HG03575 (cell line): ENCODE data around the gene PCDHA1.

ENCODE experiments used
- ATAC-seq: cut with Tn5 transposase; IDR thresholded peaks from one replicate; pipeline ENCODE4 v1.9.1; 2021; ENCODE audit not compliant: unreplicated experiment, insufficient number of reproducible peaks, low FRiP score; ENCODE audit errors: extremely low read depth

Gene PCDHA1

DNA sequence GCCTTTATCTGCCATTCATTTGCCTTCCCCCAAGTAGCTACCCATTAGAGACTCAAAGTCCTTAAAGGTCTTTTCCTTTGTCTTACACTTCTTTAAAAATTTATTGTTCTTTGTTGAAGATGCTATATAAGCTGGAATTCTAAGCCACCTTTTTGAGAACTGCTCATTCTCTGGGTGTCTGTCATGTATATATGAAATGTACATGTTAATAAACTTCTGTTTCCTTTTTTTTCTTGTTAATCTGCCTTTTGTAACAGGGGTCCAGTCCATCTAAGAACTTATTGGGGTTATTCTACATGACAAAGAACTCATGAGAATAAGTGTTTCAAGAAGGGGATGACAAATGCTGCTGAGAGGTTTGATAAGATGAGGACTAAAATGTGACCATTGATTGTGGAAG, 221.9 kb downstream of the PCDHA1 start:
- ATAC-seq: no peak

DNA sequence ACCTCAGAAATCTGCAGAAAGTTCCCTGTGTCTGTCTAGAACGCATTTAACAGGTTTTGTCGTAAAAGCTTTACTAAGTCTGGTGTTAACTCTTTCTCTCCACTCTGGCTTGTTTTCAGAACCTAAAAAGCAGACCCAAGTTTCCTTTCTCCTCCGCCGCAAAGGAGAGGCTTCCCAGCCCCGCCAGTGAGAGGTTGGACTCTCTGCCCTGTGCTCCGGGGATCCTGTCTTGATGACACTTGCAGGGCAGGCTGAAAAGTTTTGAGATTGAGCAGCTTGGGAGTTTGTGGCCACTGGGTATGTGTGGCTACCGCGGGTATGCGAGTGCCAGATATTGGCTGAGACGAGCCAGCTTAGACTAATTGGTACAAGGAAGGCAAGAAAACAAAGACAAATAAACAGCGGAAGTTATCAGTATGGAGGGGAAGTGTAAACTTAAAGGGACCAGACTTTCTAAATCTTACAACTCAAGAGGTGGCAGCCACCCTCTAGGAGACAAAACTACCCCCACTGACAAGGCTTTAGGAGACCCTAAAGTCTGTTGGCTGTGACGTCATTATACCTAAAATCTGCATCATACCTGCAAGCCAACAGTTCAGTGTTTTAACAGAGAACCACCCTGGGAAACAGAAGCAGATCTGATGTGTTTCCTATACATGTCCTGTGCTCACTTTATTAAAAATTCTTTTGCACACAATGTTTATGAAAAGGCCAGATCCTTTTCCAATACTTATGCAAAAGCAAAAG, 224.3 kb downstream of the PCDHA1 start:
- ATAC-seq: no peak

DNA sequence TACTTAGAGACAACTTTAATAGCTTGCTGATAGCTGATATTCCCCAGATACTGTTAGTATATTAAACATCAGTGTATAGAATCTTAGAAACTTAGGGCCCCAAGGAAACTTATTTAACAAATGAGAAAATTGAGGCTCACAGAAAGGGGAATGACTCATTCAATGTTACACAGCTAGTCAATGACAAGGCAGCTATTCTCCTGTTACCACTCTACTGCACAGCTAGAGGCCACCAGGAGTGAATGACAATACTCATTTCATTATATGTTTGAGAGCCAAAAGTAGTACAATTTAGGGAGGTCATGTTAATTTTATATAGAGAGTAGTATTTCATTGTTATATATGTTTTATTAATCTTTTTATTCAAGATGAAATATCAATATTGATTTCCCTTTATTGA, 232.0 kb downstream of the PCDHA1 start:
- no peak for ATAC-seq

DNA sequence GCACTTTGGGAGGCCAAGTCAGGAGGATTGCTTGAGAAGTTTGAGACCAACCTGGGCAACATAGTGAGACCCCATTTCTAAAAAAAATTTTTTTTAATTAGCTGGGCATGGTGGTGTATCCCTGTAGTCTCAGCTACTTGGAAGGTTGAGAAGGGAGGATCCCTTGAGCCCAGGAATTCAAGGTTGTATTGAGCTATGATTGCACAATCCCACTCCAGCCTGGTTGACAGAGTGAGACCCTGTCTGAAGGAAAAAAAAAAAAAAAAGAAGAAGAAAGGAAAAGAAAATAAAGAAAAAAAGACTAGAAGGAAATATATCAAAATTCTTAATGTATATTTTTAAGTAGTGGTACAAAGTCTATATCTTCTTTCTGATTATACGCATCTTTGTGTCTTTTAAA, 236.4 kb downstream of the PCDHA1 start:
- ATAC-seq: no peak

DNA sequence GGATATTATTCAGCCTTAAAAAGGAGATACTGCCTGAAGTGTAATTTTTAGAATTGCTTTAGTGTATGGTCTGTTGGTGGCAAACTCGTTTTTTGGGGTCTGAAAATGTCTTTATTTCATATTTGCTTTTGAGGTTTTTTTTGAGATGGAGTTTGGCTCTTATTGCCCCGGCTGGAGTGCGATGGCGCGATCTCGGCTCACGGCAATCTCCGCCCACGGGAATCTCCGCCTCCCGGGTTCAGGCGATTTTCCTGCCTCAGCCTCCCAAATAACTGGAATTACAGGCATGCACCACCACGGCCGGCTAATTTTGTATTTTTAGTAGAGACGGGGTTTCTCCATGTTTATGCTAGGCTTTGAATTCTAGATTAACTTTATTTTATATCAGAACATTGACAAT, 245.1 kb downstream of the PCDHA1 start:
- ATAC-seq: no peak

DNA sequence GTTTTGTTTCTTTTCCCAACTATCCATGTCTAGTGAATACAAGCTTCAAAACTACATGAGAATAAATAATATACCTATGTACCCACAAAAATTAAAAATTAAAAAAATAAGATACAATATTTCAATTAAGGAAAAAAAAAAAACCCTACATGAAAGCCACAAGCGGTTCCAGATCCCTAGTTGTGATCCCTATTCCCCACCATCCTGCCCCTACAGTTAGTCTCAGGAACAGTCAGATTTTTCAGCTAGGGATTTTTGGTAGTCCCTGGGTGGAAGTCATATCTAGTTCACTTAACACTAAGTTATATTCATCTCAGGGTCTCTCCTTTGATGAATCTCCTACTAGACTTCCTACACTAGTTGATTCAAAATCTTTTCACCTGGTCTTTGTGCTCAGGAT, 246.7 kb downstream of the PCDHA1 start:
- no peak for ATAC-seq

DNA sequence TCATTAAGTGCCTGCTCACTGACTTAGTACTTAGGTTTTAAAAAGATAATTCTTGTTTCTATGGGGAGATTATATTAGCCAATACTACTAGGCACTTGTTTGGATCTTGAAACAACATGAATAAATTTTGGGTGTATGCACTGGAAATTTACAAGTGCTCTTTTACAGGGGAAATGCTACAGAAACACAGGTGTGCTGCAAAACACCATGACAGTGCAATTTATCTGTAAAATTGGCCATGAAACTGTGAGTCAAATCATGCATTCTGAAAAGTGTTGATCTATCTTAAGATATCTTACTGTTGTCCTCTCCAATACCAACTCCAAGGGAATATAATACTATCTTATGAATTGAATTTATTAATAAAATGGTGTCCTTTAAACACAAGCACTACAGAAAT, 253.1 kb downstream of the PCDHA1 start:
- no peak for ATAC-seq

DNA sequence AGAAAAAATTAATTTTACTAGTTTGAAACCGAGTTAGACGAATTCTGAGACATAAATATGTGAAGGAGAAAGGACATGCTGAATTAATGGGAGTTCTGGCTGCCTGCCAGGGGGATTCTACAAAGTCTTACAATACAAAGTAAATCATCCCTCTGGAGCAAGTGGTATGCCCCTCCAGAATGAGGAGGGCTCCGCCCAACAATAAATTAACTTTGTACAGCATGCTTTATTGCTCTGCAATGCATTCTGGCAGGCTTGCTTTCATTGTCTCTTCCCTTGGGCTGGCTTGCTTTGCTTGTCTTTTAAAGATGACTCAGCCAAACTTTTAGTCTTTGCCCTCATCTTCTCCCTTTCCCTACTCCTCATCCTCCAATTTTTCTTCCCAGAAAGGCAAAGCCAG, 253.6 kb downstream of the PCDHA1 start:
- no peak for ATAC-seq

DNA sequence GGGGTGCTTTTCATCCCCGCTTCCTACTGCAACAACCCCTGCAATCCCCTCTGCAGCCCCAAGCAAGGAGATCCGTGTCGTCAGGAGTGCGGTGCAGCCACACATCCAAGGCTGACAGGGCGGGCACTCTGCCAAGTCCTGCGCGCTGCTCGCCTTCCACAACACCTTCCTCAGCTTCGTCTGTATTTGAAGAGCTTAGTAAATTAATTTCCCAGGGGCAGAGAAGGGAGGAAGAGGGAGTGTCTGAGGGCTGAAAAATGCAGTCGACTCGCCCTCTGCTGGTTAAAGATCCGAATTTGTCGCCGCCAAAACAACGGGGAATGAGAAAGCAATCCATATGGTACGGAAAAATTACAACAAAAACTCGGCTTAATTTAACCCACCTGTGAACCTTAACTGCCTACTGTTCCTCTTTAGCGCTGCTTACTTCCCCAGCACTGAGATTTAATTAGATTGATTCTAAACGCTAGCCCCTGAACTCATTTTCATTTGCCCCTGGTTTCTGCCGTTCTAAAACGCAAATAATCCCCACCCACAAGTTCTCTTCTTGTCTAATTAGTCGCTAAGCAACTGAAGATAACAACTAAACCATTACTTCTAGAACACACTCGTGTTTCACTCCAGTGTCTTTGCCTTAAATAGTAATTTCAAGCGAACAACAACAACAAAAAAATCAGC, 254.3 kb downstream of the PCDHA1 start:
- no peak for ATAC-seq

DNA sequence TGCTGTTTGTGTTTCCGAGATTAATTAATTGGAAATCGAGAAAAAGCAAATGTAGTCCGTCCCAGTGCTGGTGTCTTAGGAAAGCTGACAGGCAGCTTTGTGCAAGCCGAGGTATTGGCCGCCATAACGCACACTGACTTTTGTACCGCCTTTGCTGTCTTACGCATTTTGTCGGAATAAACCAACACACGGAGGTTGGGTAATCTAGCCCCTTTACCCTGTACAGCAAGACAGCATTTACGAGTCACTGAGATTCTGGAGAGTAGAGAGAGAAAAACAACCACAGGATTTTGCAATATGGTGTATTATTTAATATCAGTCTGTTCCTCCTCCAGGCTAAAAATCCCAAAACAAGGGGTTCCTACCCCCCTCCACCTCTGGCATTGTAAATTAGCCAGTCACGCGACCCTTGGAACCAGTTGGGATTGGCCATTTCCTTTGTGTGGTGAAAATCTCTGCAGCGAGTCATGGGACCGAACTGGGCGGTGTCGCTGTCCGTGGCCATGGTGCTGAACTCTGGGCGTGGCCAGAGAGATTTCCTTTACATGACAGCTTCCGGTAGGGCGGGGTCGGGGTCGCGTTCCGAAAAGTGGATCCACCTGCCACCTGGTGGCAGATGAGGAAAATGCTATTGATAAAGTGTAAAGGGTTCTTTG, 255.0 kb downstream of the PCDHA1 start:
- peak; percentile 75 for ATAC-seq

DNA sequence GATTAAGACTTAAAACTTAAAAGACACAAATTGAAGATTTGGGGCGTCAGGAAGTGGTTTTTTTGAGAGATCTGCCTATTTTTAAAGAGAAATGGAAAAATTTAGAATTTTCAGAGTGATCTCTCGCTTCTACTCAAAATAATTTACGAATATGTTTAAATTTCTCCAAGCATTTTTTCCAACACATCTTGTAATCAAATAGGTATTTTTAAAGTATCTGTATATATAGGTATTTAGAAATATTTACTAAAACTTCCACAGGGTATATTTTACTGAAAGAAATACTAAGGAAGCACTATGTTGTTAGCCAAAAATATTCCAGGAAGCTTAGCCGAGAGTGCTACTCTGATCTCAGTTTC, 255.5 kb downstream of the PCDHA1 start:
- no peak for ATAC-seq

DNA sequence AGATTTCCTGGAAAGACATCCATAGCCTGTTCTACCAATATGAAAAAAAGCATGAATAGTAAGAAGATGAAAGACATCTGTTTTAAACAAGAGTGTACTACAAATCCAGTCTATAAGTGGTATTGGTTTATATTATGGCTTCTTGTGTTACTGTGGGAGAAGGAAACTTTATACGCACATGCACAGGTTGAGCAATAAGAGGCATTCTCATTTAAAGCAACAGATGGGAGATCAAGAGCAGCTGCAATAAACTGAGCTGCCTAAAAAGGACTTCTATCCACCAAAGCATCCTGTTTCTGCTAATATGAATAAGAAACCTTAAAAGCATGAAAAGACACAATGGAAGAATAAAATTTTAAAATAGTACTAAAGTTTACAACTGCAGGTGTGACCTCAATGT, 256.6 kb downstream of the PCDHA1 start:
- ATAC-seq: no peak

DNA sequence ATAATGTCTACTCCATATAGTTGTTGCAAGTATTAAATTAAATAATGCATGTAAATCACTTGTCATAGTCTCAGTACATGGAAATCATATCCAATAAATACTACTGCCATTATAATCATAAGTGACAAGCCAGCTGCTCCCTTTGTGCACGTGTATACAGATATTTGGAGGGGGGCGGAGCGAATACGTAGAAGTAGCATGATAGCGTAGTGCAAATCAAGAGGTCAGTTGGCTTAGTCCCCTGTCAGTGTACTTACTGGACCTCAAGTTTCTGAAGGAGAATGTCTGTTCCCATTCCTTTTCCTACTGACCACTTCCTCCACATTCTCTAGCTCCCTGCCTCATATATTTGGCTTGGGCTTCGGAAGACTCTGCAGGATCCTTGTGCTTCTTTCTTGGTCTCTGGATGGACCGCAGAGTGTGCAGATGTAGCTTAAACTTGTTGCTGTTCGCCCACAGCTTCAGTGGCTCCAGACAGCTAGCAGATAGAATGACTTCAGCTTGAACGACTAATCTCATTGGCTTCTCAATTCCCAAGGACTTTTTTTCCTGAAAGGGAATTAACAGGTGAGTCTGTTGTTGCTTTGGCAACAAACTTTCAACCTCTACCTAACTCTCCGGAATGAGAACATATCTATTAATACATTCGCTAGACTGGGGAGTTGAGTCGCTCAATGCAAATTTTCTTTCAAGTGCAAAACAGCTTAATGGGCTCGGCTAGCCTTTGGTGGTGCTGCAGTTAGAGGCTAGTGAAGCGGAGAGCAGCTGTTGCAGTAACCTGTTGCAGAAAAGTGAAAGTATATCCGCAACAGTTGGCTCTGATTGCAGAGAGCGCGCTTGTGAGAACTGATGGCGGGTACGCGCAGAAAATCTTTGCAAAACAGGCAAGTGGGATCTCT, 264.9 kb downstream of the PCDHA1 start, which contains the start of gene PCDHB1:
Gene PCDHB1 (plus strand): TSS at position 753 of the 899 bp plus-strand sequence. CDS start 97 bp downstream, at position 850.
- ATAC-seq: no peak

DNA sequence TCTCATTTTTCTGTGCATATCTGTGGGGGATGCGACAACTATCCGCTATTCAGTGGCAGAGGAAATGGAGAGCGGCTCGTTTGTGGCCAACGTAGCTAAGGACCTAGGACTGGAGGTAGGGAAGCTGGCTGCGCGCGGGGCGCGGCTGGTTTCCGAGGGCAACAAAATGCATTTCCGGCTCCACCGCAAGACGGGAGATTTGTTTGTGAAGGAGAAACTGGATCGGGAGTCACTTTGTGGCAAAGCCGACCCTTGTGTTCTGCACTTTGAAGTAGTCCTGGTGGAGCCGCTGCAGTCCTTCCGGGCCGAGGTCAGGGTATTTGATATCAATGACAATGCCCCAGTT, 265.6 kb downstream of the PCDHA1 start:
- ATAC-seq: no peak
